Keratinocyte (primary cell): ENCODE data around the gene THRAP3.

Experiments
- EZH2 ChIP-seq: IDR thresholded peaks from one replicate; pipeline ENCODE4 v1.6.1; 2012; ENCODE audit warnings: inconsistent platforms, mild to moderate bottlenecking, low read length, moderate library complexity
- TF ChIP-seq, protein P1 (sequence below), 3 experiments: IDR thresholded peaks in 1 of 3; conservative IDR thresholded peaks in 1 of 3; optimal IDR thresholded peaks in 1 of 3; 2 replicates in 2 of 3; 3 replicates in 1 of 3; pipeline versions ENCODE3 to v1.5.1; 2011; ENCODE audit warnings: low read length in 3 of 3, mild to moderate bottlenecking in 3 of 3, moderate library complexity in 2 of 3, control low read depth in 1 of 3, inconsistent platforms in 1 of 3; ENCODE audit not compliant: insufficient read depth in 2 of 3; ENCODE audit errors: extremely low read depth in 1 of 3

GRCh38 chr1:36251794-36252481 lies 27.7 kb downstream of the THRAP3 start:
- TF ChIP-seq EZH2 = no peak
- TF ChIP-seq, protein P1, sequence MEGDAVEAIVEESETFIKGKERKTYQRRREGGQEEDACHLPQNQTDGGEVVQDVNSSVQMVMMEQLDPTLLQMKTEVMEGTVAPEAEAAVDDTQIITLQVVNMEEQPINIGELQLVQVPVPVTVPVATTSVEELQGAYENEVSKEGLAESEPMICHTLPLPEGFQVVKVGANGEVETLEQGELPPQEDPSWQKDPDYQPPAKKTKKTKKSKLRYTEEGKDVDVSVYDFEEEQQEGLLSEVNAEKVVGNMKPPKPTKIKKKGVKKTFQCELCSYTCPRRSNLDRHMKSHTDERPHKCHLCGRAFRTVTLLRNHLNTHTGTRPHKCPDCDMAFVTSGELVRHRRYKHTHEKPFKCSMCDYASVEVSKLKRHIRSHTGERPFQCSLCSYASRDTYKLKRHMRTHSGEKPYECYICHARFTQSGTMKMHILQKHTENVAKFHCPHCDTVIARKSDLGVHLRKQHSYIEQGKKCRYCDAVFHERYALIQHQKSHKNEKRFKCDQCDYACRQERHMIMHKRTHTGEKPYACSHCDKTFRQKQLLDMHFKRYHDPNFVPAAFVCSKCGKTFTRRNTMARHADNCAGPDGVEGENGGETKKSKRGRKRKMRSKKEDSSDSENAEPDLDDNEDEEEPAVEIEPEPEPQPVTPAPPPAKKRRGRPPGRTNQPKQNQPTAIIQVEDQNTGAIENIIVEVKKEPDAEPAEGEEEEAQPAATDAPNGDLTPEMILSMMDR (optimal IDR thresholded peaks at IDR 0.05 in 1 of 3, IDR thresholded peaks at IDR 0.05 in 1 of 3, conservative IDR thresholded peaks at IDR 0.05 in 1 of 3; ENCODE audit: extremely low read depth in 1 of 3, insufficient read depth in 2 of 3, low read length in 3 of 3) = no peak
